ENCODE measurements around the gene COL7A1. TPM values are rescaled to one million over a fixed set of nuclear protein-coding genes. Genes with fewer than 3 reads are reported as not detected.

COL7A1 gene
- total RNA-seq, 1 donor from 2014 or later = 173 TPM

DNA sequence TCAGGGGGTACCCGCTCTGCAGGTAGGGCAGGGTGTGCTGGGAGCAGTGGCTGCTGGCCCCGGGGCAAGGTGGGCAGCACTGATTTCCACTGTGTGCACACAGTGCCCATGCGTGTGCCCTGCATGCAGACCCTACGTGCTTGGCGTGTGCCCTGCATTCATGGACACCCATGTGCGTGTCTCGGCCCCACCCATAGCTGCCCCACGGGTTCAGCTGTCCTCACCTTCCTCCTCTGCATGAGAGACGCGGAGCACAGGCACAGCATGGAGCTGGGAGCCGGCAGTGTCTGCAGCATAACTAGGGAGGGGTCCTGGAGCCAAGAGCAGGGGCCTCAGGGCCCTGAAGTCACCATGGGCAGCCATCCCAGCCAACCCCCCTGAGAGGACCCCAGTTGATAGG, 29.9 kb downstream of the COL7A1 start:
- FAIRE-seq (no peak), DNase-seq (ENCODE audit: low read depth) (no peak)
- H3K36me3 ChIP-seq (ENCODE audit: control insufficient read depth, insufficient read depth, low read length) = peaks cover 49% of the 10 kb centered on the region
- TF ChIP-seq, protein P1, sequence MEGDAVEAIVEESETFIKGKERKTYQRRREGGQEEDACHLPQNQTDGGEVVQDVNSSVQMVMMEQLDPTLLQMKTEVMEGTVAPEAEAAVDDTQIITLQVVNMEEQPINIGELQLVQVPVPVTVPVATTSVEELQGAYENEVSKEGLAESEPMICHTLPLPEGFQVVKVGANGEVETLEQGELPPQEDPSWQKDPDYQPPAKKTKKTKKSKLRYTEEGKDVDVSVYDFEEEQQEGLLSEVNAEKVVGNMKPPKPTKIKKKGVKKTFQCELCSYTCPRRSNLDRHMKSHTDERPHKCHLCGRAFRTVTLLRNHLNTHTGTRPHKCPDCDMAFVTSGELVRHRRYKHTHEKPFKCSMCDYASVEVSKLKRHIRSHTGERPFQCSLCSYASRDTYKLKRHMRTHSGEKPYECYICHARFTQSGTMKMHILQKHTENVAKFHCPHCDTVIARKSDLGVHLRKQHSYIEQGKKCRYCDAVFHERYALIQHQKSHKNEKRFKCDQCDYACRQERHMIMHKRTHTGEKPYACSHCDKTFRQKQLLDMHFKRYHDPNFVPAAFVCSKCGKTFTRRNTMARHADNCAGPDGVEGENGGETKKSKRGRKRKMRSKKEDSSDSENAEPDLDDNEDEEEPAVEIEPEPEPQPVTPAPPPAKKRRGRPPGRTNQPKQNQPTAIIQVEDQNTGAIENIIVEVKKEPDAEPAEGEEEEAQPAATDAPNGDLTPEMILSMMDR (IDR thresholded peaks at IDR 0.05; ENCODE audit: insufficient read depth, low read length, severe bottlenecking) = no peak
- H3K27me3 ChIP-seq (ENCODE audit: control insufficient read depth, insufficient read depth, low read length) = no peaks in the 10 kb centered on the region
- no peak overlapping the region for H3K4me3 ChIP-seq (ENCODE audit: low read depth, low read length)

DNA sequence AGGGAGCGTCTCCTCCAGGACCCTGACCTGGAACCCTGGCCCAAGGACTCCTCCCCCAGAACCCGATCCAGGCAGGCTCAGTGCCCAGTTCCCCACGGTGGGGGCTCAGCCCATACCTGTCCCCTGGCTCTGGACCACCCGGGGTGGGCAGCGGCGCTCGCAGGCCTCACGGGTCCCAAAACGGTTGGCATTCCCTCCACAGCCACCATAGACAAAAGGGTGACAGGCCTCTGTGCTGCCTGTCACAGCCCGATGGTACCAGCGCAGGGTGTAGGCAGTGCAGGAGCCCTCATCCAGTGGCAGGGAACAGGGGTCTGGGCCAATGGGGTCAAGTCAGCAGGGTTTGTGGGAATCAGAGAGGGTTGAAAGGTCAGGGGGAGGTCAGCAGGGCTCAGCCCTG, 30.5 kb downstream of the COL7A1 start:
- Histone ChIP-seq H3K4me3 (ENCODE audit: low read depth, low read length) (no peak overlapping the region), H3K36me3 (ENCODE audit: control insufficient read depth, insufficient read depth, low read length) (peaks cover 46% of the 10 kb centered on the region), H3K27me3 (ENCODE audit: control insufficient read depth, insufficient read depth, low read length) (no peaks in the 10 kb centered on the region)
- FAIRE-seq (no peak), DNase-seq (ENCODE audit: low read depth) (no peak)
- TF ChIP-seq, protein P1 (IDR thresholded peaks at IDR 0.05; ENCODE audit: insufficient read depth, low read length, severe bottlenecking) = no peak

DNA sequence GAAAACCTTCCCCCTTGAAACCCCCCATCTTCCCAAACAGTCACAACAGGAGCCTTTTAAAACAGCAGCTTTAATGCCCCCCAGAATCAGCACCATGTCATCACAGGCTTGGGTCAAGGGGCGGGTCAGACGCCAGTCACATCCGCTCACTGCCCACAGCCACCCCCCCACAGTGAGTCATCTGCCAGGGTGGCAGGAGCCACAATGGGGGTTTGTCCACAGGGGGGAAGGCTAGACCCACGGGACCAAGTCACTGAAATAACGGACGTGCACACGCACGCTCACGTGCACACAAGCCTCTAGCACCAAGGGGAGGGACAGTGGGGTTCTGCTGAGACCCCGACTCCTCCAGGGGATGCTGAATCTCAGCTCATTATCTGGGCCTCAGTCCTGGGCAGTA, 31.1 kb downstream of the COL7A1 start:
- Histone ChIP-seq H3K27me3 (ENCODE audit: control insufficient read depth, insufficient read depth, low read length) (no peaks in the 10 kb centered on the region), H3K4me3 (ENCODE audit: low read depth, low read length) (no peak overlapping the region), H3K36me3 (ENCODE audit: control insufficient read depth, insufficient read depth, low read length) (peaks cover 40% of the 10 kb centered on the region)
- TF ChIP-seq, protein P1 (IDR thresholded peaks at IDR 0.05; ENCODE audit: insufficient read depth, low read length, severe bottlenecking) = no peak
- peak; percentile 56 for DNase-seq (ENCODE audit: low read depth)
- FAIRE-seq = no peak

DNA sequence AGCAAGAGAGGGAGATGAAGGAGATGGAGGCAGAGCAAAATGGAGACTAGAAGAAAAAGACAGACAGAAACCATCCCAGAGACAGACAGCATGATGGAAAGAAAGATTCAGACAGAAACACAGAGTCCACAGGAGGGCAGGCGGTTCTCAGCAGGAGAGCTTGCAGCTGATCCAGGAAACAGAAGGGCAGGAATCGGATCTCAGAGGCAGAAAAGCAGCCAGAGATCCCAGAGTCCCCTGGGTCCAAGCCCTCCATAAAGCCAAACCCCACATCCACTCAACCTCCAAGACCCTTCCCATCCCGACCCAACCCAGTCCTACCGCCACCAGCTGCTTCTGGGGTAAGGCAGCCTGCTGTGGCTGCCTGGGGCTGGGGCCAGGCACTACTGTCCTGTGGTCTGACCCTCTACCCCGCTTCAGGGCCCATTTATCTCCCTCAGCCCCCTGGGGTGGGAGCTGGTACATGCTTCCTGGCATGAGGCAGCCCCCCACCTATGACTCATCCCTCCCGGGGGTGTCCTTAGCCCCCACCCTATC, 31.7 kb downstream of the COL7A1 start, which contains the start of gene UCN2:
Gene UCN2, minus strand, starts transcription at position 400 of the 537 bp plus-strand sequence. CDS start 657 bp downstream, outside the sequence.
- Histone ChIP-seq H3K4me3 (ENCODE audit: low read depth, low read length) (no peak within 1 kb of the TSS), H3K36me3 (ENCODE audit: control insufficient read depth, insufficient read depth, low read length) (peaks cover 38% of the 10 kb centered on the region), H3K27me3 (ENCODE audit: control insufficient read depth, insufficient read depth, low read length) (no peaks in the 10 kb centered on the region)
- DNase-seq (ENCODE audit: low read depth) (no peak), FAIRE-seq (no peak)
- TF ChIP-seq, protein P1 (IDR thresholded peaks at IDR 0.05; ENCODE audit: insufficient read depth, low read length, severe bottlenecking) = no peak

DNA sequence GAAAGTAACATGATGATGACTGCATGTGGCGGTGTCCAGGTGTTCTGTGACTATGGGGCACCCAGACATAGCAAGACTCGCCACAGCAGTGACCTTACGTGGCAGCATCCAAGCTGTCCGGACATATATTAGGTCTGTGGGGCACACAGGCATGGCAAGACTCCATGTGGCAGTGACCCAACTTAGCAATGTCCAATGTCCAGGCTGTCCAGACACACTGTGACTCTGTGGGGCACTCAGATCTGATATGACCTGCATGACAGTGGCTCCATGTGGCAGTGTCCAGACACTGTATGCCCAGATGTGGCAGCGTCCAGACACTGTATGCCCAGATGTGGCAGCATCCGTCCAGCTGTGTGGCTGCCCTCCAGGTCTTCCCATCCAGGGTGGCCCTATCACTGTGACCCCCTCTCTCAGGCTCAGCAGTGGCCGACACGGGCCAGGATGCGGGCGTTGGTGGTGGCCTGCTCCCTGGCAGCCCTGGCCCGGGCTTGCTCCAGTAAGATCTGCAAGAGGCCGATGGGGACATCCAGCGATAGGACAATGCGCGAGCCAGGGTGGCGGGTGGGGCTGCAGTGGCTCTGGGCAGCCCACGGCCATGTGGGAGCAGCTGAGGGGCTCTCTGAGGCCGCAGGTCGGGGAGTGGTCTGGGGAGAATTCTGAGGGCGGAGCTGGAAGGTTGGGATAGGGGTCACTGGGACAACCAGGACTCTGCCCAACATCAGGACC, 32.6 kb downstream of the COL7A1 start:
- no peak overlapping the region for H3K4me3 ChIP-seq (ENCODE audit: low read depth, low read length)

More for the DNA sequence above, 32.6 kb downstream of the COL7A1 start:
- TF ChIP-seq, protein P1 (IDR thresholded peaks at IDR 0.05; ENCODE audit: insufficient read depth, low read length, severe bottlenecking) = no peak
- no peak for DNase-seq (ENCODE audit: low read depth)
- Histone ChIP-seq H3K27me3 (ENCODE audit: control insufficient read depth, insufficient read depth, low read length) (no peaks in the 10 kb centered on the region), H3K36me3 (ENCODE audit: control insufficient read depth, insufficient read depth, low read length) (peaks cover 30% of the 10 kb centered on the region)
- FAIRE-seq = no peak
